ENCODE data around the gene MYO1A. TPM values are rescaled to one million over a fixed set of nuclear protein-coding genes. Genes with fewer than 3 reads are reported as not detected.
"Not testable (repeated sequence)": the region's sequence is repeated elsewhere in the genome, so short reads cannot be mapped to it uniquely, and the experiment has no call there.

The MYO1A gene
- total RNA-seq, 8 experiments from 2014 or later, result 0.31 to 0.67 (median 0.34) TPM; not detected in 4

- in situ Hi-C loops (cut with MboI; ENCODE audit: low pct_unique_long_range_greater_than_20kb in 2 of 9, low sequenced_read_pairs in 9 of 9, unreplicated experiment in 9 of 9), result loop anchor here in 2 of 9 experiments (10.0 to 25.0 kb wide), 3 partner anchors 229 to 481 kb away; partner anchors contain the start of genes HSD17B6 (in 2 of the 2), PRIM1 (in 1 of the 2) and RBMS2 (in 1 of the 2)
- Histone ChIP-seq H3K4me1 (replicated peaks in 1 of 2) (no peaks in the 10 kb centered on the region), H3K27ac (no peak overlapping the region), H3K4me3 (no peak overlapping the region)
- 67 to 94% (median 87%) methylated on average over 1 to 5 of the region's 10 CpGs; no CpG with 5 or more reads in 6 of the 10 experiments for WGBS, 10 experiments
- no peak for ATAC-seq (replicated peaks in 6 of 8)
Measured at GRCh38 chr12:56993346-56993745, 56.6 kb downstream of the MYO1A start.

DNA sequence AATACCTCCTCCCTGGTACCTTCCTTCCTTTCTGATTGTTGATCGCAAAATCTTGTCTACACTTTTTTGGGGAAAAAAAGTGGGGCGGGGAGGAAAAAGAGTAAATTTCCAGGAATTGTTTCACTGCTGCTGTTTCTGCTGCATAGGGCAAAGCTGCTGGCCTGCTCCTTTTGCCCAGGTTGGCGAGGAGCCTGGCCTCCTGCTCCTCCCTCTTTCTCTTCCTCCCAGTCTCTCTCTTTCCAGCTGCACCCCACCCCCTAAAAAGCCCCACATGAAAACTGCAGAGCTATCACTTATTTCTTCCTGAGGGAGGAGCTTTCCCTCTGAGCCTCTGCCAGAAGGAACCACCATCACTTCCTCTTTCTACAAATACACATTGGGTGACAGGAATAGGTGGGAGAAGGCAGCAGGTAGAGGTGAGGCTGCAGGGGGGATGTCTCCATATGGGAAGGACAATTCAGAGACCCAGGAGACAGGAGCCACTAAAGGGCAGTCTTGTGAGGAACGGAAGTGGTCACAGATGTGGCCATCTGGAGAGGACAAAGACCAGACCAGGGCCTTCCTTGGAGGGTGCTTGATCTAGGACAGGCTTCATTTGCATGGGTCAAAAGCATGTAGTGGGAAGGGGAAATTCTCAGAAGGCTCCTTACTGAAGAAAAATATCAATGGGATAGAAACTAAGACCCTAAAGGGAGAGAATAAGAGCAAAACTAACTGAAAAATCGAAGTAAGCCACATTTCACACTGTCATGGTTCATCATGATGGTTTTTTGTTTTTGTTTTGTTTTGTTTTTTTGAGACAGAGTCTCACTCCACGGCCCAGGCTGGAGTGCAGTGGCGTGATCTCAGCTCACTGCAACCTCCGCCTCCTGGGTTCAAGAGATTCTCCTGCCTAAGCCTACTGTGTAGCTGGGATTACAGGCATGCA, 58.3 kb downstream of the MYO1A start:
- in situ Hi-C loops (cut with MboI; ENCODE audit: low pct_unique_long_range_greater_than_20kb in 2 of 9, low sequenced_read_pairs in 9 of 9, unreplicated experiment in 9 of 9), result loop anchor here in 2 of 9 experiments (10.0 to 25.0 kb wide), 3 partner anchors 227 to 479 kb away; partner anchors contain the start of genes HSD17B6 (in 2 of the 2), PRIM1 (in 1 of the 2) and RBMS2 (in 1 of the 2)
- Histone ChIP-seq H3K27ac (no peak overlapping the region), H3K4me3 (no peak overlapping the region), H3K4me1 (replicated peaks in 1 of 2) (no peaks in the 10 kb centered on the region)
- 32 to 92% (median 70%) methylated on average over 1 to 8 of the region's 8 CpGs for WGBS, 10 experiments
- ATAC-seq (replicated peaks in 6 of 8), result peak in 1 of 8 experiments; percentile 22

- no peak for ATAC-seq (replicated peaks in 6 of 8)
- no peak overlapping the region for H3K27ac ChIP-seq
- no peak overlapping the region for H3K4me3 ChIP-seq
- in situ Hi-C loops (cut with MboI; ENCODE audit: low pct_unique_long_range_greater_than_20kb in 2 of 9, low sequenced_read_pairs in 9 of 9, unreplicated experiment in 9 of 9), result loop anchor here in 2 of 9 experiments (10.0 to 25.0 kb wide), 3 partner anchors 226 to 478 kb away; partner anchors contain the start of genes HSD17B6 (in 2 of the 2), PRIM1 (in 1 of the 2) and RBMS2 (in 1 of the 2)
- WGBS, 10 experiments, result 11 to 90% (median 78%) methylated on average over 1 to 4 of the region's 7 CpGs; no CpG with 5 or more reads in 3 of the 10 experiments
- no peaks in the 10 kb centered on the region for H3K4me1 ChIP-seq (replicated peaks in 1 of 2)
Measured at GRCh38 chr12:56990648-56991318, 59.1 kb downstream of the MYO1A start.

GRCh38 chr12:56989861-56990610, 59.9 kb downstream of the MYO1A start:
- in situ Hi-C loops (cut with MboI; ENCODE audit: low pct_unique_long_range_greater_than_20kb in 2 of 9, low sequenced_read_pairs in 9 of 9, unreplicated experiment in 9 of 9), result loop anchor here in 5 of 9 experiments (5.0 to 25.0 kb wide), 6 partner anchors 155 to 478 kb away; partner anchors contain the start of genes HSD17B6 (in 3 of the 5), PRIM1 (in 2 of the 5) and RBMS2 (in 1 of the 5)
- Histone ChIP-seq H3K4me1 (replicated peaks in 1 of 2) (no peaks in the 10 kb centered on the region), H3K4me3 (no peak overlapping the region), H3K27ac (no peak overlapping the region)
- 12 to 95% (median 75%) methylated on average over 1 to 7 of the region's 7 CpGs for WGBS, 10 experiments
- ATAC-seq (replicated peaks in 6 of 8), result no peak

- Histone ChIP-seq H3K4me1 (replicated peaks in 1 of 2) (no peaks in the 10 kb centered on the region), H3K27ac (no peak overlapping the region), H3K4me3 (no peak overlapping the region)
- no peak for ATAC-seq (replicated peaks in 6 of 8)
- in situ Hi-C loops (cut with MboI; ENCODE audit: low pct_unique_long_range_greater_than_20kb in 2 of 9, low sequenced_read_pairs in 9 of 9, unreplicated experiment in 9 of 9), result loop anchor here in 4 of 9 experiments (5.0 to 25.0 kb wide), 6 partner anchors 153 to 476 kb away; partner anchors contain the start of genes HSD17B6 (in 2 of the 4), PRIM1 (in 2 of the 4) and RBMS2 (in 1 of the 4)
- 0 to 100% (median 67%) methylated on average over 1 to 3 of the region's 5 CpGs; no CpG with 5 or more reads in 5 of the 10 experiments for WGBS, 10 experiments
Measured at GRCh38 chr12:56988207-56988739, 61.7 kb downstream of the MYO1A start.

DNA sequence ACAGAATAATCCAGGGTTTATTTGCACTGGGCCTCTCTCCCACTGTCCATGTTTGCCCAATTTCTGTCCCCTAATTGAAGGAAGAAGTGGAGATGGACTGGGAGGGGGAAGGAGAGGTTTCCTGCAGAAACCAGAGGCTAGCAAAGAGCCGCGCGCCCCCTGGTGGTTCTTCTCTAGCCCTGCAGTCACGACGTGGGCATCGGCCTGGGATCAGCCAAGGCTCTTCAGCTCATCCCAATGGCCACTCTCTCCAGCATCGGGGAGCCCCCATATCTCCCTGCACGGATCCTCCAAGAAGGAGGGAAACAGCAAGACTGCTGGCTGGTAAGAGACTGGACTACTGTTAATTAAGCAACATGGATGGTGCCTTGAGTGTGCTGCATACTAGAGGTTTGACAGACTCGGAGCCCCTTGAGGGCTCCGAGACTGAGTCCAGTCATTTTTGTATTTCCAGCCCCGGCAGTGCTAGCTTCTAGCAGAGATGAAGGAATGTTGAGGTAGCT, 62.3 kb downstream of the MYO1A start:
- no peak overlapping the region for H3K4me3 ChIP-seq
- in situ Hi-C loops (cut with MboI; ENCODE audit: low pct_unique_long_range_greater_than_20kb in 2 of 9, low sequenced_read_pairs in 9 of 9, unreplicated experiment in 9 of 9), result loop anchor here in 4 of 9 experiments (5.0 to 25.0 kb wide), 6 partner anchors 153 to 475 kb away; partner anchors contain the start of genes HSD17B6 (in 2 of the 4), PRIM1 (in 2 of the 4) and RBMS2 (in 1 of the 4)
- H3K4me1 ChIP-seq (replicated peaks in 1 of 2), result no peaks in the 10 kb centered on the region
- ATAC-seq (replicated peaks in 6 of 8), result peak; percentile 82 to 97 (median 88)
- H3K27ac ChIP-seq, result no peak overlapping the region
- 0 to 80% (median 31%) methylated on average over 1 to 8 of the region's 11 CpGs; no CpG with 5 or more reads in 4 of the 10 experiments for WGBS, 10 experiments

DNA sequence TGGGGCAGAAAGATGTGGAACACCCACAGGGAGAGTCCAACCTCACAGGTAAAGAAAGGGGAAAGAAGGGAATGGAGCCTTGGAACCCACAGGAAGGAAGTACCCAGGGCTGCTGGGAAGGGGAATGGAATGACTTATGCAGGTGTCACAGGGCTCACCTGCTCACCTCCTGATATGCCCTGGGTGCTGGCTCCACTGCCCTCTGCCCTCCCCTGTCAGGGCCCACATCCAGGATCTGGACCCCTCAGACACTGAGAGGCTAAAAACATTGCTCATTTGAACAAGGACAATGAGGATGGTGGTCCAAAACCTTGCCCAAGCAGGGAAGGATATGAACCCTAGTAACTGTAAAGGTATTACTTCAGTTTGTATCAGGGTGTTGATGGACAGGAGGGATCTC, 62.9 kb downstream of the MYO1A start:
- no peak overlapping the region for H3K27ac ChIP-seq
- no peak overlapping the region for H3K4me3 ChIP-seq
- in situ Hi-C loops (cut with MboI; ENCODE audit: low pct_unique_long_range_greater_than_20kb in 2 of 9, low sequenced_read_pairs in 9 of 9, unreplicated experiment in 9 of 9), result loop anchor here in 4 of 9 experiments (5.0 to 25.0 kb wide), 6 partner anchors 152 to 475 kb away; partner anchors contain the start of genes HSD17B6 (in 2 of the 4), PRIM1 (in 2 of the 4) and RBMS2 (in 1 of the 4)
- ATAC-seq (replicated peaks in 6 of 8), result no peak
- H3K4me1 ChIP-seq (replicated peaks in 1 of 2), result no peaks in the 10 kb centered on the region

- WGBS, 10 experiments, result 33 to 60% methylated on average over 1 of the region's 6 CpGs; no CpG with 5 or more reads in 8 of the 10 experiments
- not testable (repeated sequence) for H3K4me3 ChIP-seq; H3K27ac ChIP-seq; H3K4me1 ChIP-seq (replicated peaks in 1 of 2)
- peak in 6 of 8 experiments; percentile 26 to 83 (median 44) for ATAC-seq (replicated peaks in 6 of 8)
- in situ Hi-C loops (cut with MboI; ENCODE audit: low pct_unique_long_range_greater_than_20kb in 2 of 9, low sequenced_read_pairs in 9 of 9, unreplicated experiment in 9 of 9), result loop anchor here in 4 of 9 experiments (5.0 to 25.0 kb wide), 6 partner anchors 151 to 473 kb away; partner anchors contain the start of genes HSD17B6 (in 2 of the 4), PRIM1 (in 2 of the 4) and RBMS2 (in 1 of the 4)
Measured at GRCh38 chr12:56985714-56986113, 64.2 kb downstream of the MYO1A start.

- Histone ChIP-seq H3K27ac (no peak overlapping the region), H3K4me3 (no peak overlapping the region), H3K4me1 (replicated peaks in 1 of 2) (no peaks in the 10 kb centered on the region)
- ATAC-seq (replicated peaks in 6 of 8), result no peak
- in situ Hi-C loops (cut with MboI; ENCODE audit: low pct_unique_long_range_greater_than_20kb in 2 of 9, low sequenced_read_pairs in 9 of 9, unreplicated experiment in 9 of 9), result loop anchor here in 4 of 9 experiments (10.0 to 25.0 kb wide), 5 partner anchors 149 to 471 kb away; partner anchors contain the start of genes HSD17B6 (in 2 of the 4), PRIM1 (in 2 of the 4) and RBMS2 (in 1 of the 4)
- WGBS, 10 experiments, result 0 to 50% methylated on average over 1 to 2 of the region's 4 CpGs; no CpG with 5 or more reads in 8 of the 10 experiments
Measured at GRCh38 chr12:56983386-56983785, 66.5 kb downstream of the MYO1A start.

- H3K27ac ChIP-seq; H3K4me3 ChIP-seq; H3K4me1 ChIP-seq (replicated peaks in 1 of 2); ATAC-seq (replicated peaks in 6 of 8): not testable (repeated sequence)
- WGBS, 10 experiments, result no CpG with 5 or more reads among the region's 3 CpGs
- in situ Hi-C loops (cut with MboI; ENCODE audit: low pct_unique_long_range_greater_than_20kb in 2 of 9, low sequenced_read_pairs in 9 of 9, unreplicated experiment in 9 of 9), result loop anchor here in 4 of 9 experiments (10.0 to 25.0 kb wide), 5 partner anchors 148 to 470 kb away; partner anchors contain the start of genes HSD17B6 (in 2 of the 4), PRIM1 (in 2 of the 4) and RBMS2 (in 1 of the 4)
Measured at GRCh38 chr12:56982578-56983236, 67.2 kb downstream of the MYO1A start.
